Heart left ventricle (tissue), 13 donors: ENCODE measurements around the gene BBX.

Experiments used
- POLR2A ChIP-seq, 2 donors: fragments of 450-650 bp; IDR thresholded peaks; one replicate each; pipeline ENCODE4 v1.6.1; 2017; ENCODE audit warnings: antibody characterized with exemption in 2 of 2, mild to moderate bottlenecking in 2 of 2, moderate library complexity in 2 of 2
- TF ChIP-seq, protein P1 (sequence below), 12 donors: fragments of 200-600 bp; sonication (generic) in 4 of 12; IDR thresholded peaks; one replicate each; pipeline versions ENCODE4 v1.5.0 to v1.8.0; 2018 to 2022; ENCODE audit warnings: antibody characterized with exemption in 12 of 12, mild to moderate bottlenecking in 5 of 12
- donor health status: ischemic (EF 13 %, LVEDD 7.1; RV severe dilation, severe dysfunction).
- donor health status: DM: no; HTN: yes; CAD: no.
- donor health status: DM: no; HTN: no; CAD: no.
- donor health status: ischemic (EF 25% LVEDD 6.9; RV normal size, moderate dysfunction).
- donor health status: ischemic (EF 25% LVEDD 5.7; RV mildly dilated, moderate dysfunction).
- donor health status: ischemic (EF 35%, LVEDD 5.7; RV mildly dilated, moderate dysfunction).
- donor health status: nonischemic (EF 11% LVEDD 7.7; RV severe dilation, severe dysfunction).
- donor health status: DM: yes; HTN: yes; CAD: no.
- donor health status: PGD.
- donor health status: ischemic (EF 29% LVEDD 5.4; RV normal size, mild dysfunction).
- donor health status: nonischemic (EF 23%, LVEDD 6.1; RV moderate dilation, normal function).

DNA sequence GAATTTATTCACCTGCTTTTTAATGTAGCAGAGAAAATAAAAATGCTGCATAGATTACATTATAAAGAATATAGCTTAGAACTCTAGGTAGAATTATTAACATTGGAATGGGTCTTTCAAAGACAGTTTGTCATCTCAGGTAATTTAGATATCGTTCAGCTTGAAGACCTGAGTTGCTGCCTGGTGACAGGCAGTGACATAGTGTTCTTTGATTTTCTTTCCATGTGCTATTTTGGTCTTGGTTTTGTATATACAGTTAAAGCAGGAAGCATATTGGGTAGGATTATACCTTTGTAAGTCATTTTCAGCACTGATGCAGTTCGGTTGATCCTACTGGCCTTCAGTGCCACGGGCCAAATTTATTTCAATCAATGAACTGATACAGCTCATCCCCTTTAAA lies 98.7 kb downstream of the BBX start:
- TF ChIP-seq, protein P1, sequence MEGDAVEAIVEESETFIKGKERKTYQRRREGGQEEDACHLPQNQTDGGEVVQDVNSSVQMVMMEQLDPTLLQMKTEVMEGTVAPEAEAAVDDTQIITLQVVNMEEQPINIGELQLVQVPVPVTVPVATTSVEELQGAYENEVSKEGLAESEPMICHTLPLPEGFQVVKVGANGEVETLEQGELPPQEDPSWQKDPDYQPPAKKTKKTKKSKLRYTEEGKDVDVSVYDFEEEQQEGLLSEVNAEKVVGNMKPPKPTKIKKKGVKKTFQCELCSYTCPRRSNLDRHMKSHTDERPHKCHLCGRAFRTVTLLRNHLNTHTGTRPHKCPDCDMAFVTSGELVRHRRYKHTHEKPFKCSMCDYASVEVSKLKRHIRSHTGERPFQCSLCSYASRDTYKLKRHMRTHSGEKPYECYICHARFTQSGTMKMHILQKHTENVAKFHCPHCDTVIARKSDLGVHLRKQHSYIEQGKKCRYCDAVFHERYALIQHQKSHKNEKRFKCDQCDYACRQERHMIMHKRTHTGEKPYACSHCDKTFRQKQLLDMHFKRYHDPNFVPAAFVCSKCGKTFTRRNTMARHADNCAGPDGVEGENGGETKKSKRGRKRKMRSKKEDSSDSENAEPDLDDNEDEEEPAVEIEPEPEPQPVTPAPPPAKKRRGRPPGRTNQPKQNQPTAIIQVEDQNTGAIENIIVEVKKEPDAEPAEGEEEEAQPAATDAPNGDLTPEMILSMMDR (IDR thresholded peaks at IDR 0.05): no peak
- TF ChIP-seq POLR2A (IDR thresholded peaks at IDR 0.05): no peak
